ENCODE results near the gene CHODL. TPM values are rescaled to one million over a fixed set of nuclear protein-coding genes. Genes with fewer than 3 reads are reported as not detected.

The CHODL gene, protein sequence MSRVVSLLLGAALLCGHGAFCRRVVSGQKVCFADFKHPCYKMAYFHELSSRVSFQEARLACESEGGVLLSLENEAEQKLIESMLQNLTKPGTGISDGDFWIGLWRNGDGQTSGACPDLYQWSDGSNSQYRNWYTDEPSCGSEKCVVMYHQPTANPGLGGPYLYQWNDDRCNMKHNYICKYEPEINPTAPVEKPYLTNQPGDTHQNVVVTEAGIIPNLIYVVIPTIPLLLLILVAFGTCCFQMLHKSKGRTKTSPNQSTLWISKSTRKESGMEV
- under 0.01 TPM in 1 of 2 replicates, not detected in the other for total RNA-seq

DNA sequence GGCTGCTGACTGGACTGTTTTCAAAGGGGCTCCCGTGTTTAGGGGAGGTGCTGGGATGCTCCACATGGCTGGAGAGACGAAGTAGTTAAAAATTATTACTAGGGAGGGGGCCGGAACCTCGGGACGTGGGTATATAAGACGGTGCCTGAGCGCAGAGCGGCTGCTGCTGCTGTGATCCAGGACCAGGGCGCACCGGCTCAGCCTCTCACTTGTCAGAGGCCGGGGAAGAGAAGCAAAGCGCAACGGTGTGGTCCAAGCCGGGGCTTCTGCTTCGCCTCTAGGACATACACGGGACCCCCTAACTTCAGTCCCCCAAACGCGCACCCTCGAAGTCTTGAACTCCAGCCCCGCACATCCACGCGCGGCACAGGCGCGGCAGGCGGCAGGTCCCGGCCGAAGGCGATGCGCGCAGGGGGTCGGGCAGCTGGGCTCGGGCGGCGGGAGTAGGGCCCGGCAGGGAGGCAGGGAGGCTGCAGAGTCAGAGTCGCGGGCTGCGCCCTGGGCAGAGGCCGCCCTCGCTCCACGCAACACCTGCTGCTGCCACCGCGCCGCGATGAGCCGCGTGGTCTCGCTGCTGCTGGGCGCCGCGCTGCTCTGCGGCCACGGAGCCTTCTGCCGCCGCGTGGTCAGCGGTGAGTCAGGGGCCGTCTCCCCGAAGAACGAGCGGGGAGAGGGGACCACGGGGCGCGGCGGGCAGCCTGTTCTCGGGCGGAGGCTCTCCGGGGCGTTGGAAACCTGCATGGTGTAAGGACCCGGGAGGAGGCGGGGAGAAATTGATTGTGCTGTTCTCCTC is at the start of gene CHODL:
CHODL (plus strand) TSS at position 163 of the 793 bp plus-strand sequence; CDS start at position 554, 391 bp downstream.
- H3K27me3 ChIP-seq (ENCODE audit: control insufficient read depth, insufficient read depth, low read length) = no peaks in the 10 kb centered on the region
- H3K36me3 ChIP-seq (ENCODE audit: control insufficient read depth, insufficient read depth, low read length) = no peaks in the 10 kb centered on the region
- FAIRE-seq = no peak
- DNase-seq (ENCODE audit: low read depth) = no peak
- no peak within 1 kb of the TSS for H3K4me3 ChIP-seq (ENCODE audit: low read depth, low read length)
- TF ChIP-seq, protein P1, sequence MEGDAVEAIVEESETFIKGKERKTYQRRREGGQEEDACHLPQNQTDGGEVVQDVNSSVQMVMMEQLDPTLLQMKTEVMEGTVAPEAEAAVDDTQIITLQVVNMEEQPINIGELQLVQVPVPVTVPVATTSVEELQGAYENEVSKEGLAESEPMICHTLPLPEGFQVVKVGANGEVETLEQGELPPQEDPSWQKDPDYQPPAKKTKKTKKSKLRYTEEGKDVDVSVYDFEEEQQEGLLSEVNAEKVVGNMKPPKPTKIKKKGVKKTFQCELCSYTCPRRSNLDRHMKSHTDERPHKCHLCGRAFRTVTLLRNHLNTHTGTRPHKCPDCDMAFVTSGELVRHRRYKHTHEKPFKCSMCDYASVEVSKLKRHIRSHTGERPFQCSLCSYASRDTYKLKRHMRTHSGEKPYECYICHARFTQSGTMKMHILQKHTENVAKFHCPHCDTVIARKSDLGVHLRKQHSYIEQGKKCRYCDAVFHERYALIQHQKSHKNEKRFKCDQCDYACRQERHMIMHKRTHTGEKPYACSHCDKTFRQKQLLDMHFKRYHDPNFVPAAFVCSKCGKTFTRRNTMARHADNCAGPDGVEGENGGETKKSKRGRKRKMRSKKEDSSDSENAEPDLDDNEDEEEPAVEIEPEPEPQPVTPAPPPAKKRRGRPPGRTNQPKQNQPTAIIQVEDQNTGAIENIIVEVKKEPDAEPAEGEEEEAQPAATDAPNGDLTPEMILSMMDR (IDR thresholded peaks at IDR 0.05; ENCODE audit: insufficient read depth, low read length, severe bottlenecking) = no peak

DNA sequence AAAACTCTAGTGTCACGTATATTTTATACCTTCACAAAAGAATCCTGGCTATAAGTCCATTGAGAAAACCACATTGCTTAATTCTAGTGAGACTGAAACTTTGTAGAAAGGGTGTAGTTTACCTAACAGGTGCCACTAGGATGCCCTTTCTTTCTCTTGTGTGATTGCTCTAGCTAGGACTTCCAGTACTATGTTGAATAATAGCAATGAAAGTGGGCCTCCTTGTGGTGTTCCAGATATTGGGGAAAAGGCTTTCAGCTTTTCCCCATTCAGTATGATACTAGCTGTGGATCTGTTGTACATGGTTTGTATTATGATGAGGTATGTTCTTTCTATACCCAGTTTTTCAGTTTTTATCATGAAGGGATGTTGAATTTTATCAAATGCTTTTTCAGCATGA is 39.7 kb upstream of the CHODL start:
- FAIRE-seq (no peak), DNase-seq (ENCODE audit: low read depth) (no peak)
- H3K4me3 ChIP-seq (ENCODE audit: low read depth, low read length) = no peak overlapping the region

DNA sequence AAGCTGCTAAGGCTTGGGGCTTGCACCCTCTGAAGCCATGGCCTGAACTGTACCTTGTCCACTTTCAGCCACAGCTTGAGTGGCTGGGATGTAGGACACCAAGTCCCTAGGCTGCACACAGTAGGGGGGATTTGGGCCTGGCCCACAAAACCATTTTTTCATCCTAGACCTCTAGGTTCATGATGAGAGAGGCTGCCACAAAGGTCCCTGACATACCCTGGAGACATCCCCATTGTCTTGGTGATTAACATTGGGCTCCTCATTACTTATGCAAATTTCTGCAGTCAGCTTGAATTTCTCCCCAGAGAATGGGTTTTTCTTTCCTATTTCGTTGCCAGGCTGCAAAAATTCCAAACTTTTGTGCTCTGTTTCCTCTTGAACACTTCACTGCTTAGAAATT is 26.3 kb upstream of the CHODL start:
- FAIRE-seq (no peak), DNase-seq (ENCODE audit: low read depth) (no peak)
- Histone ChIP-seq H3K4me3 (ENCODE audit: low read depth, low read length) (no peak overlapping the region), H3K27me3 (ENCODE audit: control insufficient read depth, insufficient read depth, low read length) (no peaks in the 10 kb centered on the region), H3K36me3 (ENCODE audit: control insufficient read depth, insufficient read depth, low read length) (no peaks in the 10 kb centered on the region)
- TF ChIP-seq, protein P1 (IDR thresholded peaks at IDR 0.05; ENCODE audit: insufficient read depth, low read length, severe bottlenecking) = no peak

More for the DNA sequence above, 39.7 kb upstream of the CHODL start:
- TF ChIP-seq, protein P1 (IDR thresholded peaks at IDR 0.05; ENCODE audit: insufficient read depth, low read length, severe bottlenecking) = no peak
- H3K36me3 ChIP-seq (ENCODE audit: control insufficient read depth, insufficient read depth, low read length) = no peaks in the 10 kb centered on the region
- no peaks in the 10 kb centered on the region for H3K27me3 ChIP-seq (ENCODE audit: control insufficient read depth, insufficient read depth, low read length)

DNA sequence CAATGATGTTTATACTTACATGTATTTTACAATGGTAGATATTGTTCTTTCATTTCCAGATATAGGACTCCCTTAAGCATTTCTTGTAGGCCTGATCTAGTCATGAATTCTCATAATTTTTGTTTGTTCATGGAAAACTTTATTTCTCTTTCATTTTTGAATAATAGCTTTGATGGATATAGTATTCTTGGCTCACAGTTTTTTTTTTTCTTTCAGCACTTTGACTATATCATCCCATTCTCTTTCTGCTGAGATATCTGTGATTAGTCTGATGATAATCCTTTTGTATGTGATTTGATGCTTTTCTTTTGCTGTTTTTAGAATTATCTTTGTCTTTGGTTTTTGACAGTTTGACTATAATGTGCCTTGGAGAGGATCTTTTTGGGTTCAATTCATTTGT is 24.1 kb upstream of the CHODL start:
- no peaks in the 10 kb centered on the region for H3K36me3 ChIP-seq (ENCODE audit: control insufficient read depth, insufficient read depth, low read length)
- H3K4me3 ChIP-seq (ENCODE audit: low read depth, low read length) = no peak overlapping the region
- FAIRE-seq (no peak), DNase-seq (ENCODE audit: low read depth) (no peak)
- TF ChIP-seq, protein P1 (IDR thresholded peaks at IDR 0.05; ENCODE audit: insufficient read depth, low read length, severe bottlenecking) = no peak
- no peaks in the 10 kb centered on the region for H3K27me3 ChIP-seq (ENCODE audit: control insufficient read depth, insufficient read depth, low read length)

DNA sequence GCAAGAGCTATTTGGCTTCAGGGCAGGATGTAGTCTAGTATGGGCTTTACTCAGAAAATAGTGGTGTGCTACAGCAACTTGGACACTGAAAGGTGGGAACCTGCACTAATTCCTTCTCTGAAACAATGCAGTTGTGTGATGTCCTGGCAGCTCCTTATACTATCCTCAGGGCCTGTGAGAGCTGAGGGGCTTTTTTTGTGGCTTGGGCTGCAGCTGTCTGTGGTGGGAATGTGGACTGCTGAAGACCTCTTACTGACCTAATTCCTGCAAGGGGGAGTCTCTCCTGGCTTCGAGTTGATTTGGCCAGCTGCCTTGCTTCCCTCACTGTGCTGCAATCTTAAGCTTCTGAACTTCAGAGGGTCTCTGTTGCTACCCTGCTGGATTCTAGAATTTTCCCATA is 22.3 kb upstream of the CHODL start:
- DNase-seq (ENCODE audit: low read depth) (no peak), FAIRE-seq (no peak)
- H3K27me3 ChIP-seq (ENCODE audit: control insufficient read depth, insufficient read depth, low read length) = no peaks in the 10 kb centered on the region
- H3K4me3 ChIP-seq (ENCODE audit: low read depth, low read length) = no peak overlapping the region
- H3K36me3 ChIP-seq (ENCODE audit: control insufficient read depth, insufficient read depth, low read length) = no peaks in the 10 kb centered on the region
- TF ChIP-seq, protein P1 (IDR thresholded peaks at IDR 0.05; ENCODE audit: insufficient read depth, low read length, severe bottlenecking) = no peak

All from bronchial epithelial cell (primary cell).